Diencephalon (tissue), 1 donor: ENCODE results near the gene EIF1B. TPM values are rescaled to one million over a fixed set of nuclear protein-coding genes. Genes with fewer than 3 reads are reported as not detected.

ENCODE experiments used
- total RNA-seq: library from RNA; depleted of rRNA; stranded (reverse); fragments of >200 nt; gene quantifications from one replicate; pipeline ENCODE4 v1.2.3, GENCODE V29; 2014

Gene EIF1B
- total RNA-seq, result 40.1 TPM

GRCh38 chr3:40309418-40309924 lies at the start of gene EIF1B:
Gene EIF1B, plus strand, starts transcription at chr3:40309707. Its CDS starts 235 bp downstream, at chr3:40309942.

Other genes starting within 250 kb of the EIF1B start
- gene ENTPD3, start 77.5 kb downstream of the EIF1B start, total RNA-seq, result 17.8 TPM
- 117 TPM for gene RPL14, start 147.6 kb downstream of the EIF1B start, total RNA-seq
- 6.2 TPM for gene ZNF619, start 167.4 kb downstream of the EIF1B start, total RNA-seq
- 16.4 TPM for gene ZNF620, start 196.3 kb downstream of the EIF1B start, total RNA-seq
- 15.5 TPM for gene ZNF621, start 215.3 kb downstream of the EIF1B start, total RNA-seq